HepG2 (cell line): ENCODE measurements around the gene GDPGP1.

ENCODE experiments used
- FIP1L1 ChIP-seq: fragments of 200-400 bp; formaldehyde crosslinking; IDR thresholded peaks from 2 replicates; pipeline ENCODE4 v1.6.1; 2018; ENCODE audit warnings: low read depth, mild to moderate bottlenecking, low read length, moderate library complexity, borderline replicate concordance; ENCODE audit not compliant: insufficient read depth
- IRF2 ChIP-seq: IDR thresholded peaks from 2 replicates; pipeline ENCODE4 v1.6.1; 2018; ENCODE audit warnings: missing genetic modification reagents, missing compliant biosample characterization
- REST ChIP-seq, 2 experiments: IDR thresholded peaks; 2 replicates each; pipeline ENCODE4 v1.6.1; 2011 to 2012; ENCODE audit warnings: low read length in 2 of 2, borderline replicate concordance in 1 of 2, low read depth in 1 of 2, mild to moderate bottlenecking in 1 of 2, moderate library complexity in 1 of 2
- TF ChIP-seq, protein P1 (sequence below): sonication (generic); formaldehyde crosslinking; IDR thresholded peaks from 2 replicates; pipeline ENCODE4 v1.4.0; 2020; ENCODE audit warnings: missing genetic modification reagents
- TF ChIP-seq, protein P2 (sequence below): sonication (generic); formaldehyde crosslinking; IDR thresholded peaks from 2 replicates; pipeline ENCODE4 v1.4.0; 2020; ENCODE audit warnings: missing genetic modification reagents

DNA sequence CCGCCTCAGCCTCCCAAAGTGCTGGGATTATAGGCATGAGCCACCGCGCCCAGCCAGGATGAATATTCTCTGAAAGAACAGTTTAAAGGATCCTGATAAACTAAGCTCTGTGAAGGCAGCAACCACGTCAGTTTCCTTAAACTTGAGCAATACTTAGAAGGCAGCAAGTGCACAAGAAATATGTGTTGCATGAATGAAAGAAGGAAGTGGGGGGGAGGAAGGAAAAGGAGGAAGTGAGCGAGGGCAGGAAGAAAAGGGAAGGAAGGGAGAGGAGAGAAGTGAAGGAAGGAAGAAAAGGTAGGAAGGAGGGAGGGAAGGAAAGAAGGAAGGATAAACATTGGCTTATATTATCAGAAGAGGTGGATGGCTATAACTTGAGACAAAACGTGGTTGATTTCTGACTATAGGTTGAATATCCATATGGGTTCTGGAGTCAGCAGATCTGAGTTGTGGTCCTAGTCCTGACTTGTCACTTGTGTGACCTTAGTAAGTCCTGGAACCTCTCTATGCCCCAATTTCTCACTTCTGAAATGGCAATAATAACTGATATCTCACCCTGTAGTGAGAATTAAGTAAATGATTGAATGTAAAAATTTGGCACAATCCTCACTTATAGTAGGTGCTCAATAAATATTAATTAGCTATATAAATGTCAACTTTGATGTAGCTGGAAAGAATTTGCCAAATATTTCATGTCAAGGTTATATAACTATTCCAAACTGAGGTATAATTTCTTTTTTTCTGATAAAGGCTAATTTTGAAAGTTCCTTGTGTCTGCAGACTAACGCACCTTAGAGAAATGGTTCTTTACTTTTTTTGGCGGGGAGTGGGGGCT is 44.9 kb upstream of the GDPGP1 start:
- TF ChIP-seq FIP1L1 (no peak), REST (IDR thresholded peaks at IDR 0.05; ENCODE audit: borderline replicate concordance in 1 of 2, low read depth in 1 of 2, low read length in 2 of 2) (no peak), IRF2 (CRISPR knock-in tag) (no peak)
- TF ChIP-seq, protein P1, sequence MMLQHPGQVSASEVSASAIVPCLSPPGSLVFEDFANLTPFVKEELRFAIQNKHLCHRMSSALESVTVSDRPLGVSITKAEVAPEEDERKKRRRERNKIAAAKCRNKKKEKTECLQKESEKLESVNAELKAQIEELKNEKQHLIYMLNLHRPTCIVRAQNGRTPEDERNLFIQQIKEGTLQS (CRISPR knock-in tag), result no peak
- TF ChIP-seq, protein P2, sequence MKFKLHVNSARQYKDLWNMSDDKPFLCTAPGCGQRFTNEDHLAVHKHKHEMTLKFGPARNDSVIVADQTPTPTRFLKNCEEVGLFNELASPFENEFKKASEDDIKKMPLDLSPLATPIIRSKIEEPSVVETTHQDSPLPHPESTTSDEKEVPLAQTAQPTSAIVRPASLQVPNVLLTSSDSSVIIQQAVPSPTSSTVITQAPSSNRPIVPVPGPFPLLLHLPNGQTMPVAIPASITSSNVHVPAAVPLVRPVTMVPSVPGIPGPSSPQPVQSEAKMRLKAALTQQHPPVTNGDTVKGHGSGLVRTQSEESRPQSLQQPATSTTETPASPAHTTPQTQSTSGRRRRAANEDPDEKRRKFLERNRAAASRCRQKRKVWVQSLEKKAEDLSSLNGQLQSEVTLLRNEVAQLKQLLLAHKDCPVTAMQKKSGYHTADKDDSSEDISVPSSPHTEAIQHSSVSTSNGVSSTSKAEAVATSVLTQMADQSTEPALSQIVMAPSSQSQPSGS (CRISPR knock-in tag), result no peak
